HepG2 (cell line): ENCODE measurements around the gene NKX3-2. TPM values are rescaled to one million over a fixed set of nuclear protein-coding genes. Genes with fewer than 3 reads are reported as not detected.

Experiments
- ERF ChIP-seq: IDR thresholded peaks from 2 replicates; pipeline ENCODE4 v1.6.1; 2018; ENCODE audit warnings: missing biosample characterization, missing genetic modification reagents
- GABPB1 ChIP-seq: IDR thresholded peaks from 2 replicates; pipeline ENCODE4 v1.6.1; 2016; ENCODE audit warnings: mild to moderate bottlenecking, missing genetic modification reagents, moderate library complexity, missing compliant biosample characterization
- HNRNPLL ChIP-seq: fragments of 200-400 bp; formaldehyde crosslinking; IDR thresholded peaks from 2 replicates; pipeline ENCODE4 v1.6.1; 2017; ENCODE audit warnings: mild to moderate bottlenecking, low read depth, low read length; ENCODE audit not compliant: poor library complexity, severe bottlenecking
- HOXA3 ChIP-seq: sonication (generic); formaldehyde crosslinking; IDR thresholded peaks from 2 replicates; pipeline ENCODE4 v1.5.0; 2020; ENCODE audit warnings: missing genetic modification reagents
- NFYB ChIP-seq: sonication (generic); formaldehyde crosslinking; IDR thresholded peaks from 2 replicates; pipeline ENCODE4 v1.4.0; 2020; ENCODE audit warnings: missing genetic modification reagents
- NRL ChIP-seq: sonication (generic); formaldehyde crosslinking; IDR thresholded peaks from 2 replicates; pipeline ENCODE4 v1.5.0; 2020; ENCODE audit warnings: missing genetic modification reagents, mild to moderate bottlenecking, moderate library complexity, borderline replicate concordance
- SP1 ChIP-seq, 2 experiments: fragments of 450-650 bp in 1 of 2; sonication (generic) in 1 of 2; formaldehyde crosslinking in 1 of 2; IDR thresholded peaks; 2 replicates each; pipeline versions ENCODE4 v1.4.0 to v1.6.1; 2016 to 2020; ENCODE audit warnings: missing genetic modification reagents in 1 of 2
- ZNF205 ChIP-seq: IDR thresholded peaks from 2 replicates; pipeline ENCODE4 v1.6.1; 2018; ENCODE audit warnings: missing biosample characterization, missing genetic modification reagents
- ZNF335 ChIP-seq: sonication (generic); formaldehyde crosslinking; IDR thresholded peaks from 2 replicates; pipeline ENCODE4 v1.4.0; 2020; ENCODE audit warnings: missing genetic modification reagents
- ZNF549 ChIP-seq: sonication (generic); formaldehyde crosslinking; IDR thresholded peaks from 2 replicates; pipeline ENCODE4 v1.5.0; 2020; ENCODE audit warnings: missing genetic modification reagents
- ZNF777 ChIP-seq: sonication (generic); formaldehyde crosslinking; IDR thresholded peaks from 2 replicates; pipeline ENCODE4 v1.4.0; 2020; ENCODE audit warnings: missing genetic modification reagents
- polyA plus RNA-seq, 8 experiments: library from polyadenylated mRNA; depleted of rRNA in 3 of 8; stranded (reverse) in 7 of 8; unstranded in 1 of 8; fragments of >200 nt; fragmentation: Illumina TruSeq in 4 of 8; extraction: Trizol in 4 of 8; gene quantifications; 2 replicates each; pipeline versions ENCODE4 v1.2.1 to v1.2.3, GENCODE V29; 2011 to 2016; ENCODE audit warnings: low read depth in 4 of 8, missing spikeins in 1 of 8, mixed read lengths in 1 of 8; ENCODE audit not compliant: insufficient read depth in 1 of 8
- total RNA-seq, 5 experiments: library from RNA; depleted of rRNA; stranded (reverse); fragments of >200 nt; fragmentation: Illumina TruSeq; extraction: Trizol; gene quantifications; 2 replicates each; pipeline ENCODE4 v1.2.3, GENCODE V29; 2016; ENCODE audit warnings: low read depth in 1 of 5
- TF ChIP-seq, protein P1 (sequence below): sonication (generic); formaldehyde crosslinking; IDR thresholded peaks from 2 replicates; pipeline ENCODE4 v1.4.0; 2020; ENCODE audit warnings: mild to moderate bottlenecking, missing genetic modification reagents
- TF ChIP-seq, protein P2 (sequence below): sonication (generic); formaldehyde crosslinking; IDR thresholded peaks from 2 replicates; pipeline ENCODE4 v1.4.0; 2020; ENCODE audit warnings: missing genetic modification reagents, borderline replicate concordance

Gene NKX3-2
- total and polyA plus RNA-seq, 2 of the 13 experiments (the other 11 are each of a cell fraction or from before 2014, with no cell fraction given) = 0.07 to 0.13 TPM

DNA sequence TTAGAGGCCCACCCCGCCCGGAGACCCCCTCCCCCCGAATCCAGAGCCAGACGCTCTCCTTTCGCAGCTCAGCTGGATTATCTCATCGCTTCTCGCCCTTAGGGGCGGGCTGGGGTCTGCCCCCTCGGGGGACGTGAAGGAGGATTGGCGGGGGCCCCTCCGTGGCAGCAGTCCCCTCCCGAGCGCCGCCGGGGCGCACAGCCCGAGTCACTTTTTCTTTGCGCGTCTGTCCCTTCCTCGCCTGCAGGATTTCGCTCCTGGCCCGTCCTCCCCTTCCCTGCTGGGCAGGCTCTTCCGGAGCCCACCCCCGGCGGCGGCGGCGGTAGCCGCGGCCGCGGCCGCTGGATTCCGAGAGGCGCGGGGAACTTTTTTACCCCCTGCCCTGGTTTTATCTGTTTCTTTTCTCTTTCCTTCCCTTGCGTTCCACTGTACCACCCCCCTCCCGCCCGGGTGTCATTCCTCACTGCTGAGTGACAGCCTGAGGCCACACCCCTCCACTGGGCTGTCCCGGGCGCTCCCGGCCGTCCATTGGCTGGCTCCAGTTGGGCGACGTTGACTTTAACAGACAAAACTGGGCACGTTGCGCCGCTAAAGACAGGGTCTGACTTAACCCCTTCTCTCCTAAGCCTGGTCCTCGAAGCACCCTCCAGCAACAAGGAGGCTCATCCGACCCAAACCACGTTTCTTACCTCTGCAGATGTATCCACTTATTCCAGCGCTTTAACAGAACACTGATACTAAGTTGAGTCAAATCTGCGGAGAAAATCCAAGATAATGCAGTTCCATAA lies 492 bp upstream of the NKX3-2 start (continued):
- 0 out of 2 replicates have a peak, but pooled peaks have one; percentile 15 for TF ChIP-seq NRL (CRISPR knock-in tag)
- peak; percentile 56 for TF ChIP-seq GABPB1 (CRISPR knock-in tag)
- TF ChIP-seq ZNF777 (CRISPR knock-in tag) = peak; percentile 71
- TF ChIP-seq, protein P1, sequence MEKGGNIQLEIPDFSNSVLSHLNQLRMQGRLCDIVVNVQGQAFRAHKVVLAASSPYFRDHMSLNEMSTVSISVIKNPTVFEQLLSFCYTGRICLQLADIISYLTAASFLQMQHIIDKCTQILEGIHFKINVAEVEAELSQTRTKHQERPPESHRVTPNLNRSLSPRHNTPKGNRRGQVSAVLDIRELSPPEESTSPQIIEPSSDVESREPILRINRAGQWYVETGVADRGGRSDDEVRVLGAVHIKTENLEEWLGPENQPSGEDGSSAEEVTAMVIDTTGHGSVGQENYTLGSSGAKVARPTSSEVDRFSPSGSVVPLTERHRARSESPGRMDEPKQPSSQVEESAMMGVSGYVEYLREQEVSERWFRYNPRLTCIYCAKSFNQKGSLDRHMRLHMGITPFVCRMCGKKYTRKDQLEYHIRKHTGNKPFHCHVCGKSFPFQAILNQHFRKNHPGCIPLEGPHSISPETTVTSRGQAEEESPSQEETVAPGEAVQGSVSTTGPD = no peak
- TF ChIP-seq, protein P2, sequence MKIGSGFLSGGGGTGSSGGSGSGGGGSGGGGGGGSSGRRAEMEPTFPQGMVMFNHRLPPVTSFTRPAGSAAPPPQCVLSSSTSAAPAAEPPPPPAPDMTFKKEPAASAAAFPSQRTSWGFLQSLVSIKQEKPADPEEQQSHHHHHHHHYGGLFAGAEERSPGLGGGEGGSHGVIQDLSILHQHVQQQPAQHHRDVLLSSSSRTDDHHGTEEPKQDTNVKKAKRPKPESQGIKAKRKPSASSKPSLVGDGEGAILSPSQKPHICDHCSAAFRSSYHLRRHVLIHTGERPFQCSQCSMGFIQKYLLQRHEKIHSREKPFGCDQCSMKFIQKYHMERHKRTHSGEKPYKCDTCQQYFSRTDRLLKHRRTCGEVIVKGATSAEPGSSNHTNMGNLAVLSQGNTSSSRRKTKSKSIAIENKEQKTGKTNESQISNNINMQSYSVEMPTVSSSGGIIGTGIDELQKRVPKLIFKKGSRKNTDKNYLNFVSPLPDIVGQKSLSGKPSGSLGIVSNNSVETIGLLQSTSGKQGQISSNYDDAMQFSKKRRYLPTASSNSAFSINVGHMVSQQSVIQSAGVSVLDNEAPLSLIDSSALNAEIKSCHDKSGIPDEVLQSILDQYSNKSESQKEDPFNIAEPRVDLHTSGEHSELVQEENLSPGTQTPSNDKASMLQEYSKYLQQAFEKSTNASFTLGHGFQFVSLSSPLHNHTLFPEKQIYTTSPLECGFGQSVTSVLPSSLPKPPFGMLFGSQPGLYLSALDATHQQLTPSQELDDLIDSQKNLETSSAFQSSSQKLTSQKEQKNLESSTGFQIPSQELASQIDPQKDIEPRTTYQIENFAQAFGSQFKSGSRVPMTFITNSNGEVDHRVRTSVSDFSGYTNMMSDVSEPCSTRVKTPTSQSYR (CRISPR knock-in tag) = peak; percentile 13; the same call in 1 of the 2 replicates
- peak; percentile 65 for TF ChIP-seq NFYB (CRISPR knock-in tag)
- no peak for TF ChIP-seq SP1 (IDR thresholded peaks at IDR 0.05)
- peak; percentile 42; the same call in 1 of the 2 replicates for TF ChIP-seq SP1 (CRISPR knock-in tag; IDR thresholded peaks at IDR 0.05)
- peak; percentile 55; the same call in 1 of the 2 replicates for TF ChIP-seq ERF
- peak; percentile 51; the same call in 1 of the 2 replicates for TF ChIP-seq HOXA3 (CRISPR knock-in tag)
- no peak for TF ChIP-seq ZNF205 (CRISPR knock-in tag)
- no peak for TF ChIP-seq ZNF549 (CRISPR knock-in tag)
- TF ChIP-seq HNRNPLL = peak; percentile 65
- TF ChIP-seq ZNF335 (CRISPR knock-in tag) = 0 out of 2 replicates have a peak, but pooled peaks have one; percentile 29
